HepG2 (cell line): ENCODE results near the gene HECTD4. TPM values are rescaled to one million over a fixed set of nuclear protein-coding genes. Genes with fewer than 3 reads are reported as not detected.
A peak's percentile ranks its signal among the peaks of the same experiment; 100 is the strongest.

Experiments used
- ADNP ChIP-seq: sonication (generic); formaldehyde crosslinking; IDR thresholded peaks from 2 replicates; pipeline ENCODE4 v1.4.0; 2020; ENCODE audit warnings: missing genetic modification reagents
- ATM ChIP-seq: fragments of 450-650 bp; IDR thresholded peaks from 2 replicates; pipeline ENCODE4 v1.7.1; 2017; ENCODE audit warnings: mild to moderate bottlenecking, borderline replicate concordance
- E2F1 ChIP-seq: sonication (generic); formaldehyde crosslinking; IDR thresholded peaks from 2 replicates; pipeline ENCODE4 v1.5.0; 2020; ENCODE audit warnings: missing genetic modification reagents
- FIP1L1 ChIP-seq: fragments of 200-400 bp; formaldehyde crosslinking; IDR thresholded peaks from 2 replicates; pipeline ENCODE4 v1.6.1; 2018; ENCODE audit warnings: low read depth, mild to moderate bottlenecking, low read length, moderate library complexity, borderline replicate concordance; ENCODE audit not compliant: insufficient read depth
- GTF2F1 ChIP-seq: fragments of 150-350 bp; IDR thresholded peaks from 2 replicates; pipeline ENCODE4 v1.6.1; 2014; ENCODE audit warnings: low read length
- HOMEZ ChIP-seq: IDR thresholded peaks from 2 replicates; pipeline ENCODE4 v1.6.1; 2016; ENCODE audit warnings: low read depth
- MLX ChIP-seq: IDR thresholded peaks from 2 replicates; pipeline ENCODE4 v1.6.1; 2016
- RBM22 ChIP-seq: fragments of 200-400 bp; formaldehyde crosslinking; optimal IDR thresholded peaks from 2 replicates; pipeline ENCODE3; 2017; ENCODE audit warnings: mild to moderate bottlenecking, low read length, moderate library complexity
- SIX4 ChIP-seq: sonication (generic); formaldehyde crosslinking; IDR thresholded peaks from 2 replicates; pipeline ENCODE4 v1.4.0; 2020; ENCODE audit warnings: missing genetic modification reagents
- TAF15 ChIP-seq: fragments of 200-400 bp; formaldehyde crosslinking; IDR thresholded peaks from one replicate; pipeline ENCODE4 v1.6.1; 2018; ENCODE audit warnings: mild to moderate bottlenecking, low read depth, low read length; ENCODE audit not compliant: poor library complexity, severe bottlenecking
- TFAP4 ChIP-seq: sonication (generic); IDR thresholded peaks from 2 replicates; pipeline ENCODE4 v1.6.1; 2016; ENCODE audit warnings: low read depth, borderline replicate concordance
- ZMYM3 ChIP-seq: sonication (generic); formaldehyde crosslinking; IDR thresholded peaks from 2 replicates; pipeline ENCODE4 v1.5.1; 2020; ENCODE audit warnings: mild to moderate bottlenecking, missing genetic modification reagents
- ZNF20 ChIP-seq: sonication (generic); formaldehyde crosslinking; IDR thresholded peaks from 2 replicates; pipeline ENCODE4 v1.4.0; 2020; ENCODE audit warnings: mild to moderate bottlenecking, moderate library complexity, missing genetic modification reagents
- ZNF354B ChIP-seq: sonication (generic); formaldehyde crosslinking; IDR thresholded peaks from 2 replicates; pipeline ENCODE4 v1.8.0; 2022; ENCODE audit warnings: mild to moderate bottlenecking, missing genetic modification reagents
- ZNF850 ChIP-seq: sonication (generic); formaldehyde crosslinking; conservative IDR thresholded peaks from 2 replicates; pipeline ENCODE4 v1.9.0; 2021; ENCODE audit warnings: mild to moderate bottlenecking, missing genetic modification reagents
- polyA plus RNA-seq, 8 experiments: library from polyadenylated mRNA; depleted of rRNA in 3 of 8; stranded (reverse) in 7 of 8; unstranded in 1 of 8; fragments of >200 nt; fragmentation: Illumina TruSeq in 4 of 8; extraction: Trizol in 4 of 8; gene quantifications; 2 replicates each; pipeline versions ENCODE4 v1.2.1 to v1.2.3, GENCODE V29; 2011 to 2016; ENCODE audit warnings: low read depth in 4 of 8, missing spikeins in 1 of 8, mixed read lengths in 1 of 8; ENCODE audit not compliant: insufficient read depth in 1 of 8
- total RNA-seq, 5 experiments: library from RNA; depleted of rRNA; stranded (reverse); fragments of >200 nt; fragmentation: Illumina TruSeq; extraction: Trizol; gene quantifications; 2 replicates each; pipeline ENCODE4 v1.2.3, GENCODE V29; 2016; ENCODE audit warnings: low read depth in 1 of 5

HECTD4 gene
- total and polyA plus RNA-seq, 2 of the 13 experiments (the other 11 are each of a cell fraction or from before 2014, with no cell fraction given) = 9.0 to 11.4 TPM

- no peak; the same call in 1 of the 2 replicates for TF ChIP-seq HOMEZ
- no peak for TF ChIP-seq ATM
- no peak for TF ChIP-seq ZNF354B (CRISPR knock-in tag)
- TF ChIP-seq ZMYM3 (CRISPR knock-in tag) = peak; percentile 98
- TF ChIP-seq ZNF20 (CRISPR knock-in tag) = no peak
- TF ChIP-seq SIX4 = 0 out of 2 replicates have a peak, but pooled peaks have one; percentile 36
- TF ChIP-seq TFAP4 = peak; percentile 29; the same call in 1 of the 2 replicates
- no peak for TF ChIP-seq FIP1L1
- TF ChIP-seq MLX (CRISPR knock-in tag) = no peak
- TF ChIP-seq GTF2F1 = no peak
- no peak for TF ChIP-seq ADNP
- TF ChIP-seq ZNF850 (CRISPR knock-in tag) = no peak
- no peak for TF ChIP-seq E2F1 (CRISPR knock-in tag)
- no peak for TF ChIP-seq TAF15
- no peak for TF ChIP-seq RBM22
Observed at GRCh38 chr12:112381883-112382796, at the start of gene HECTD4 (continued).
